ENCODE data around the gene NUDT4. TPM values are rescaled to one million over a fixed set of nuclear protein-coding genes. Genes with fewer than 3 reads are reported as not detected.
A peak's percentile ranks its signal among the peaks of the same experiment; 100 is the strongest.

The NUDT4 gene
- total and polyA plus RNA-seq, 9 of the 15 experiments (the other 6 are each of a cell fraction or from before 2014, with no cell fraction given): 38.1 to 164 (median 99.2) TPM

GRCh38 chr12:93441617-93442410 lies 64.1 kb downstream of the NUDT4 start, which contains the start of gene UBE2N (continued):
- TF ChIP-seq ARID3B (CRISPR knock-in tag; IDR thresholded peaks at IDR 0.05; ENCODE audit: borderline replicate concordance) (peak; percentile 67; the same call in 1 of the 2 replicates), POLR2H (tag; IDR thresholded peaks at IDR 0.05; ENCODE audit: low read depth) (peak; percentile 79), SAP30 (IDR thresholded peaks at IDR 0.05; ENCODE audit: borderline replicate concordance, insufficient read depth, low read depth, low read length, poor library complexity, severe bottlenecking) (peak; percentile 70), SUPT5H (IDR thresholded peaks at IDR 0.05) (peak; percentile 92), ZNF146 (CRISPR knock-in tag; IDR thresholded peaks at IDR 0.05; ENCODE audit: unreplicated experiment) (peak; percentile 5), FOXK2 (conservative IDR thresholded peaks at IDR 0.05 in 1 of 2, IDR thresholded peaks at IDR 0.05 in 1 of 2; ENCODE audit: low read depth in 2 of 2) (peak in 1 of 2 experiments; percentile 42; a peak in 1 of 4 replicates), E2F1 (CRISPR knock-in tag; IDR thresholded peaks at IDR 0.05) (peak; percentile 74), SMARCA4 (IDR thresholded peaks at IDR 0.05) (no peak), ELF1 (tag; IDR thresholded peaks at IDR 0.05) (peak; percentile 90), BCOR (IDR thresholded peaks at IDR 0.05) (peak; percentile 37; the same call in 1 of the 2 replicates), ZNF511 (CRISPR knock-in tag; IDR thresholded peaks at IDR 0.05) (peak; percentile 75; the same call in 1 of the 2 replicates), CBFB (CRISPR knock-in tag; IDR thresholded peaks at IDR 0.05) (peak; percentile 69; the same call in 1 of the 2 replicates), SOX6 (IDR thresholded peaks at IDR 0.05) (peak; percentile 45; the same call in 1 of the 2 replicates), MBD2 (IDR thresholded peaks at IDR 0.05; ENCODE audit: borderline replicate concordance, low read depth) (peak; percentile 28; the same call in 1 of the 2 replicates), HDAC2 (IDR thresholded peaks at IDR 0.05) (peak; percentile 63; the same call in 1 of the 2 replicates), ZNF175 (CRISPR knock-in tag; IDR thresholded peaks at IDR 0.05; ENCODE audit: low read depth) (no peak)
- TF ChIP-seq, protein P1, sequence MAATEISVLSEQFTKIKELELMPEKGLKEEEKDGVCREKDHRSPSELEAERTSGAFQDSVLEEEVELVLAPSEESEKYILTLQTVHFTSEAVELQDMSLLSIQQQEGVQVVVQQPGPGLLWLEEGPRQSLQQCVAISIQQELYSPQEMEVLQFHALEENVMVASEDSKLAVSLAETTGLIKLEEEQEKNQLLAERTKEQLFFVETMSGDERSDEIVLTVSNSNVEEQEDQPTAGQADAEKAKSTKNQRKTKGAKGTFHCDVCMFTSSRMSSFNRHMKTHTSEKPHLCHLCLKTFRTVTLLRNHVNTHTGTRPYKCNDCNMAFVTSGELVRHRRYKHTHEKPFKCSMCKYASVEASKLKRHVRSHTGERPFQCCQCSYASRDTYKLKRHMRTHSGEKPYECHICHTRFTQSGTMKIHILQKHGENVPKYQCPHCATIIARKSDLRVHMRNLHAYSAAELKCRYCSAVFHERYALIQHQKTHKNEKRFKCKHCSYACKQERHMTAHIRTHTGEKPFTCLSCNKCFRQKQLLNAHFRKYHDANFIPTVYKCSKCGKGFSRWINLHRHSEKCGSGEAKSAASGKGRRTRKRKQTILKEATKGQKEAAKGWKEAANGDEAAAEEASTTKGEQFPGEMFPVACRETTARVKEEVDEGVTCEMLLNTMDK (IDR thresholded peaks at IDR 0.05; ENCODE audit: borderline replicate concordance, insufficient read depth, low read depth, low read length, poor library complexity, severe bottlenecking): peak; percentile 3
- TF ChIP-seq, protein P2, sequence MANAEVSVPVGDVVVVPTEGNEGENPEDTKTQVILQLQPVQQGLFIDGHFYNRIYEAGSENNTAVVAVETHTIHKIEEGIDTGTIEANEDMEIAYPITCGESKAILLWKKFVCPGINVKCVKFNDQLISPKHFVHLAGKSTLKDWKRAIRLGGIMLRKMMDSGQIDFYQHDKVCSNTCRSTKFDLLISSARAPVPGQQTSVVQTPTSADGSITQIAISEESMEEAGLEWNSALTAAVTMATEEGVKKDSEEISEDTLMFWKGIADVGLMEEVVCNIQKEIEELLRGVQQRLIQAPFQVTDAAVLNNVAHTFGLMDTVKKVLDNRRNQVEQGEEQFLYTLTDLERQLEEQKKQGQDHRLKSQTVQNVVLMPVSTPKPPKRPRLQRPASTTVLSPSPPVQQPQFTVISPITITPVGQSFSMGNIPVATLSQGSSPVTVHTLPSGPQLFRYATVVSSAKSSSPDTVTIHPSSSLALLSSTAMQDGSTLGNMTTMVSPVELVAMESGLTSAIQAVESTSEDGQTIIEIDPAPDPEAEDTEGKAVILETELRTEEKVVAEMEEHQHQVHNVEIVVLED (CRISPR knock-in tag; IDR thresholded peaks at IDR 0.05): peak; percentile 96
- TF ChIP-seq, protein P3, sequence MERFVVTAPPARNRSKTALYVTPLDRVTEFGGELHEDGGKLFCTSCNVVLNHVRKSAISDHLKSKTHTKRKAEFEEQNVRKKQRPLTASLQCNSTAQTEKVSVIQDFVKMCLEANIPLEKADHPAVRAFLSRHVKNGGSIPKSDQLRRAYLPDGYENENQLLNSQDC (CRISPR knock-in tag; IDR thresholded peaks at IDR 0.05): peak; percentile 71; the same call in 1 of the 2 replicates
